HEK293 (cell line): ENCODE measurements around the gene ACTG1.

ENCODE experiments used
- BCL11A ChIP-seq: fragments of 450-650 bp; formaldehyde crosslinking; IDR thresholded peaks from 2 replicates; pipeline ENCODE4 v1.5.1; 2016; ENCODE audit warnings: low read depth, missing biosample characterization, missing genetic modification characterization
- FEZF1 ChIP-seq: fragments of 450-650 bp; formaldehyde crosslinking; IDR thresholded peaks from 2 replicates; pipeline ENCODE4 v1.5.1; 2016; ENCODE audit warnings: missing biosample characterization, missing genetic modification characterization
- GLI2 ChIP-seq: fragments of 450-650 bp; formaldehyde crosslinking; IDR thresholded peaks from 2 replicates; pipeline ENCODE4; 2017; ENCODE audit warnings: missing biosample characterization, missing genetic modification characterization, low read depth, borderline replicate concordance
- GLI4 ChIP-seq: fragments of 450-650 bp; formaldehyde crosslinking; IDR thresholded peaks from 2 replicates; pipeline ENCODE4 v1.5.1; 2016; ENCODE audit warnings: missing biosample characterization, missing genetic modification characterization
- HIC1 ChIP-seq: fragments of 450-650 bp; formaldehyde crosslinking; IDR thresholded peaks from 2 replicates; pipeline ENCODE4 v1.5.1; 2016; ENCODE audit warnings: missing biosample characterization, missing genetic modification characterization
- KLF1 ChIP-seq: fragments of 450-650 bp; formaldehyde crosslinking; IDR thresholded peaks from 2 replicates; pipeline ENCODE4 v1.5.1; 2016; ENCODE audit warnings: missing biosample characterization, missing genetic modification characterization
- KLF7 ChIP-seq: fragments of 450-650 bp; formaldehyde crosslinking; IDR thresholded peaks from 2 replicates; pipeline ENCODE4 v1.5.1; 2016; ENCODE audit warnings: missing biosample characterization, missing genetic modification characterization, borderline replicate concordance
- KLF9 ChIP-seq: fragments of 450-650 bp; formaldehyde crosslinking; IDR thresholded peaks from 2 replicates; pipeline ENCODE4 v1.5.1; 2016; ENCODE audit warnings: missing biosample characterization, missing genetic modification characterization, low read depth
- PRDM2 ChIP-seq: fragments of 450-650 bp; formaldehyde crosslinking; IDR thresholded peaks from 2 replicates; pipeline ENCODE4 v1.5.1; 2016; ENCODE audit warnings: missing biosample characterization, missing genetic modification characterization, borderline replicate concordance
- RBAK ChIP-seq: fragments of 450-650 bp; formaldehyde crosslinking; IDR thresholded peaks from 2 replicates; pipeline ENCODE4 v1.5.1; 2016; ENCODE audit warnings: missing biosample characterization, missing genetic modification characterization
- SP2 ChIP-seq: fragments of 450-650 bp; formaldehyde crosslinking; IDR thresholded peaks from 2 replicates; pipeline ENCODE4 v1.5.1; 2016; ENCODE audit warnings: missing biosample characterization, missing genetic modification characterization
- ZBTB20 ChIP-seq: fragments of 450-650 bp; formaldehyde crosslinking; IDR thresholded peaks from 2 replicates; pipeline ENCODE4 v1.5.1; 2016; ENCODE audit warnings: missing biosample characterization, missing genetic modification characterization
- ZBTB8A ChIP-seq: fragments of 450-650 bp; formaldehyde crosslinking; IDR thresholded peaks from 2 replicates; pipeline ENCODE4 v1.5.1; 2016; ENCODE audit warnings: missing biosample characterization, missing genetic modification characterization
- ZFHX2 ChIP-seq: fragments of 450-650 bp; formaldehyde crosslinking; conservative IDR thresholded peaks from 2 replicates; pipeline ENCODE4 v1.5.1; 2016; ENCODE audit warnings: missing biosample characterization, missing genetic modification characterization
- ZNF10 ChIP-seq: fragments of 450-650 bp; formaldehyde crosslinking; IDR thresholded peaks from 2 replicates; pipeline ENCODE4 v1.5.1; 2017; ENCODE audit warnings: missing biosample characterization, missing genetic modification characterization
- ZNF133 ChIP-seq: fragments of 450-650 bp; formaldehyde crosslinking; IDR thresholded peaks from 2 replicates; pipeline ENCODE4 v1.5.1; 2016; ENCODE audit warnings: missing biosample characterization, missing genetic modification characterization
- ZNF157 ChIP-seq: fragments of 450-650 bp; formaldehyde crosslinking; IDR thresholded peaks from 2 replicates; pipeline ENCODE4 v1.5.1; 2016; ENCODE audit warnings: missing biosample characterization, missing genetic modification characterization
- ZNF211 ChIP-seq: fragments of 450-650 bp; formaldehyde crosslinking; IDR thresholded peaks from 2 replicates; pipeline ENCODE4 v1.5.1; 2016; ENCODE audit warnings: low read depth, missing biosample characterization, missing genetic modification characterization
- ZNF23 ChIP-seq: fragments of 450-650 bp; formaldehyde crosslinking; IDR thresholded peaks from 2 replicates; pipeline ENCODE4 v1.5.1; 2016; ENCODE audit warnings: missing biosample characterization, missing genetic modification characterization, borderline replicate concordance
- ZNF266 ChIP-seq: fragments of 450-650 bp; formaldehyde crosslinking; IDR thresholded peaks from 2 replicates; pipeline ENCODE4 v1.5.1; 2016; ENCODE audit warnings: missing biosample characterization, missing genetic modification characterization, low read depth
- ZNF354C ChIP-seq: fragments of 450-650 bp; formaldehyde crosslinking; IDR thresholded peaks from 2 replicates; pipeline ENCODE4 v1.5.1; 2016; ENCODE audit warnings: missing biosample characterization, missing genetic modification characterization, low read depth, borderline replicate concordance
- ZNF423 ChIP-seq: fragments of 450-650 bp; formaldehyde crosslinking; IDR thresholded peaks from 2 replicates; pipeline ENCODE4 v1.5.1; 2016; ENCODE audit warnings: missing biosample characterization, missing genetic modification characterization
- ZNF449 ChIP-seq: fragments of 450-650 bp; formaldehyde crosslinking; IDR thresholded peaks from 2 replicates; pipeline ENCODE4 v1.5.1; 2017; ENCODE audit warnings: missing biosample characterization, mild to moderate bottlenecking, missing genetic modification characterization, moderate library complexity
- ZNF501 ChIP-seq: fragments of 450-650 bp; formaldehyde crosslinking; IDR thresholded peaks from 2 replicates; pipeline ENCODE4 v1.5.1; 2016; ENCODE audit warnings: missing biosample characterization, missing genetic modification characterization
- ZNF571 ChIP-seq: fragments of 450-650 bp; formaldehyde crosslinking; IDR thresholded peaks from 2 replicates; pipeline ENCODE4 v1.5.0; 2017; ENCODE audit warnings: missing biosample characterization, missing genetic modification characterization
- ZNF670 ChIP-seq: fragments of 450-650 bp; formaldehyde crosslinking; IDR thresholded peaks from 2 replicates; pipeline ENCODE4 v1.5.1; 2016; ENCODE audit warnings: missing biosample characterization, missing genetic modification characterization, low read depth
- ZNF677 ChIP-seq: fragments of 450-650 bp; IDR thresholded peaks from 2 replicates; pipeline ENCODE4 v1.5.0; 2018; ENCODE audit warnings: missing biosample characterization, mild to moderate bottlenecking, missing genetic modification characterization, moderate library complexity
- ZNF76 ChIP-seq: fragments of 450-650 bp; formaldehyde crosslinking; IDR thresholded peaks from 2 replicates; pipeline ENCODE4; 2016; ENCODE audit warnings: low read depth, missing biosample characterization, missing genetic modification characterization, borderline replicate concordance
- ZNF776 ChIP-seq: fragments of 450-650 bp; formaldehyde crosslinking; IDR thresholded peaks from 2 replicates; pipeline ENCODE4 v1.5.0; 2017; ENCODE audit warnings: missing biosample characterization, missing genetic modification characterization, borderline replicate concordance
- TF ChIP-seq, protein P1 (sequence below): fragments of 450-650 bp; formaldehyde crosslinking; IDR thresholded peaks from 2 replicates; pipeline ENCODE4 v1.5.1; 2017; ENCODE audit warnings: missing biosample characterization, missing genetic modification characterization

ACTG1 gene

GRCh38 chr17:81518785-81519283 lies 6.2 kb upstream of the ACTG1 start (continued):
- TF ChIP-seq HIC1 (no peak; the same call in 1 of the 2 replicates), ZNF501 (no peak), ZNF449 (tag by site-specific recombination) (no peak), ZBTB8A (tag by site-specific recombination) (peak; percentile 46; the same call in 1 of the 2 replicates), FEZF1 (no peak), ZBTB20 (tag by site-specific recombination) (0 out of 2 replicates have a peak, but pooled peaks have one; percentile 49), ZNF23 (tag by site-specific recombination) (no peak), ZNF677 (tag by site-specific recombination) (no peak), KLF9 (peak; percentile 63; the same call in 1 of the 2 replicates), ZNF211 (tag by site-specific recombination) (no peak), PRDM2 (tag by site-specific recombination) (no peak), ZNF76 (no peak), ZNF266 (no peak), ZFHX2 (tag by site-specific recombination) (peak; percentile 40), GLI2 (tag by site-specific recombination) (no peak), ZNF670 (tag by site-specific recombination) (no peak), KLF1 (tag by site-specific recombination) (peak; percentile 75; the same call in 1 of the 2 replicates), ZNF10 (tag by site-specific recombination) (no peak), ZNF133 (tag by site-specific recombination) (no peak), BCL11A (tag by site-specific recombination) (0 out of 2 replicates have a peak, but pooled peaks have one; percentile 34), GLI4 (tag by site-specific recombination) (no peak), RBAK (tag by site-specific recombination) (no peak), ZNF157 (tag by site-specific recombination) (no peak), ZNF354C (tag by site-specific recombination) (no peak), KLF7 (tag by site-specific recombination) (peak; percentile 59; the same call in 1 of the 2 replicates), SP2 (tag by site-specific recombination) (peak; percentile 42), ZNF776 (tag by site-specific recombination) (no peak), ZNF571 (tag by site-specific recombination) (no peak), ZNF423 (tag by site-specific recombination) (no peak)
- TF ChIP-seq, protein P1, sequence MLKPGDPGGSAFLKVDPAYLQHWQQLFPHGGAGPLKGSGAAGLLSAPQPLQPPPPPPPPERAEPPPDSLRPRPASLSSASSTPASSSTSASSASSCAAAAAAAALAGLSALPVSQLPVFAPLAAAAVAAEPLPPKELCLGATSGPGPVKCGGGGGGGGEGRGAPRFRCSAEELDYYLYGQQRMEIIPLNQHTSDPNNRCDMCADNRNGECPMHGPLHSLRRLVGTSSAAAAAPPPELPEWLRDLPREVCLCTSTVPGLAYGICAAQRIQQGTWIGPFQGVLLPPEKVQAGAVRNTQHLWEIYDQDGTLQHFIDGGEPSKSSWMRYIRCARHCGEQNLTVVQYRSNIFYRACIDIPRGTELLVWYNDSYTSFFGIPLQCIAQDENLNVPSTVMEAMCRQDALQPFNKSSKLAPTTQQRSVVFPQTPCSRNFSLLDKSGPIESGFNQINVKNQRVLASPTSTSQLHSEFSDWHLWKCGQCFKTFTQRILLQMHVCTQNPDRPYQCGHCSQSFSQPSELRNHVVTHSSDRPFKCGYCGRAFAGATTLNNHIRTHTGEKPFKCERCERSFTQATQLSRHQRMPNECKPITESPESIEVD = no peak
